Vagina (tissue), 2 donors: Measurements from ENCODE around the gene CAPN15. TPM values are rescaled to one million over a fixed set of nuclear protein-coding genes. Genes with fewer than 3 reads are reported as not detected.
A peak's percentile ranks its signal among the peaks of the same experiment; 100 is the strongest.

ENCODE experiments used
- DNase-seq, 2 donors: peaks; one replicate each; pipeline ENCODE4 v3.0.0-alpha.2; 2017; ENCODE audit errors: extremely low spot score in 2 of 2
- H3K27ac ChIP-seq: fragments of 200-600 bp; sonication (generic); one replicate; pipeline ENCODE4 v1.5.1; 2019
- H3K27me3 ChIP-seq: fragments of 200-600 bp; sonication (generic); one replicate; pipeline ENCODE4 v1.5.1; 2019
- H3K36me3 ChIP-seq, 2 donors: fragments of 200-600 bp; sonication (generic); one replicate each; pipeline ENCODE4 v1.5.1; 2017 to 2019
- H3K4me1 ChIP-seq: fragments of 200-600 bp; sonication (generic); one replicate; pipeline ENCODE4 v1.5.1; 2019
- H3K4me3 ChIP-seq, 2 donors: fragments of 200-600 bp; sonication (generic); 1 replicate in 1 of 2; 2 replicates in 1 of 2; pipeline ENCODE4 v1.5.1; 2016 to 2019
- H3K9me3 ChIP-seq: fragments of 200-600 bp; sonication (generic); one replicate; pipeline ENCODE4 v1.5.1; 2019
- POLR2A ChIP-seq, 2 donors: fragments of 450-650 bp; IDR thresholded peaks; one replicate each; pipeline ENCODE4 v1.6.1; 2017; ENCODE audit warnings: antibody characterized with exemption in 2 of 2, mild to moderate bottlenecking in 2 of 2, moderate library complexity in 2 of 2
- POLR2AphosphoS5 ChIP-seq, 2 donors: sonication (generic); formaldehyde crosslinking; IDR thresholded peaks; one replicate each; pipeline ENCODE4 v1.9.0; 2017; ENCODE audit warnings: antibody characterized with exemption in 2 of 2, mild to moderate bottlenecking in 2 of 2, low read depth in 1 of 2; ENCODE audit not compliant: insufficient read depth in 1 of 2
- intact Hi-C: fragments of 100-400 bp; cut with DNase I; formaldehyde crosslinking; loops from one replicate; pipeline ENCODE4 v1.15.1; 2023
- total RNA-seq: library from RNA; depleted of rRNA; stranded (reverse); fragments of >200 nt; gene quantifications from one replicate; pipeline ENCODE4 v1.2.3, GENCODE V29; 2016
- TF ChIP-seq, protein P1 (sequence below), 3 experiments: fragments of 450-650 bp in 2 of 3; fragments of 200-600 bp in 1 of 3; sonication (generic) in 1 of 3; IDR thresholded peaks; one replicate each; pipeline ENCODE4 v1.5.1; 2017 to 2019; ENCODE audit warnings: antibody characterized with exemption in 3 of 3, mild to moderate bottlenecking in 2 of 3, moderate library complexity in 2 of 3

Gene CAPN15
- total RNA-seq, 1 donor from 2014 or later: 38.3 TPM

DNA sequence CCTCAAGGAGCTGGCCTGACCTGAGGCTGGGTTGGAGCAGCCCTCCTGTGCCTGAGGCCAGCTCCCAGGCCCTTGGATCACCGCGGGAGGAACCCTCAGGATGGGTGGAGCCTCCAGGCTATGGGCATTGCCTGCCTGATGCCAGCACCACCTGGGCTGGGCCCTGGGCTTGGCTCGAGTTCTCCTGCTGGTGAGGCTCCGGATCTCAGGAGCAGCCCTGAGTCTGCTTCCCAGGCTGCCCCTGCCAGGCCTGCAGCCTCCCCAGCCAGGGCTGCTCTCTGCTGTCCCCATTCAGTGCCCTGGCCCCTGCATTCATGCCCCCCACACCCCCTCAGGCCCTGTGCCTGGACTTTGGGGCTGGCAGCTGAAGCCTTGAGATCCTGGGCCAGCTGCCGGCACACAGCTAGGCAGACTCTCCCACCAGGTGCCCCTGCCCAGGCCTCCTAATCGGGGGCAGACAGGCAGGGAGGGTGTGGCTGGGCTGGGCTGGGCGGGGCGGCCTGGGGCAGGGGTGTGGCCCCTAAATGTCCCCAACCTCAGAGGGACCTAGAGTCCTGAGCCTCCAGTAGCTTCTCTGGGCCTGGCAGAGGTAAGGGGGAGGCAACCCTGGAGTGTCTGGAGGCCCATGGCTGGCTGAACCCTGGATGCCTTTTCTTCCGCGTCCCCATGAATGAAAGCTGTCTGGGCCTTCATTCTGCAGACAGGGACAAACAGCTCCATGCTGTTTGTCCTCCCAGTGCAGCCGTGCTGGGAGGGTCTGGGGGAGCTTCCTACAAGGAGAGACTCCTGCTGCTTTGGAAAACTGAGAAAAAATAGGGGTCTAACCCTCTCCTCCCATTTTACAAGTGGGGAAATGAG, 41.1 kb downstream of the CAPN15 start:
- no peak for TF ChIP-seq POLR2AphosphoS5 (IDR thresholded peaks at IDR 0.05; ENCODE audit: insufficient read depth in 1 of 2, low read depth in 1 of 2)
- TF ChIP-seq, protein P1, sequence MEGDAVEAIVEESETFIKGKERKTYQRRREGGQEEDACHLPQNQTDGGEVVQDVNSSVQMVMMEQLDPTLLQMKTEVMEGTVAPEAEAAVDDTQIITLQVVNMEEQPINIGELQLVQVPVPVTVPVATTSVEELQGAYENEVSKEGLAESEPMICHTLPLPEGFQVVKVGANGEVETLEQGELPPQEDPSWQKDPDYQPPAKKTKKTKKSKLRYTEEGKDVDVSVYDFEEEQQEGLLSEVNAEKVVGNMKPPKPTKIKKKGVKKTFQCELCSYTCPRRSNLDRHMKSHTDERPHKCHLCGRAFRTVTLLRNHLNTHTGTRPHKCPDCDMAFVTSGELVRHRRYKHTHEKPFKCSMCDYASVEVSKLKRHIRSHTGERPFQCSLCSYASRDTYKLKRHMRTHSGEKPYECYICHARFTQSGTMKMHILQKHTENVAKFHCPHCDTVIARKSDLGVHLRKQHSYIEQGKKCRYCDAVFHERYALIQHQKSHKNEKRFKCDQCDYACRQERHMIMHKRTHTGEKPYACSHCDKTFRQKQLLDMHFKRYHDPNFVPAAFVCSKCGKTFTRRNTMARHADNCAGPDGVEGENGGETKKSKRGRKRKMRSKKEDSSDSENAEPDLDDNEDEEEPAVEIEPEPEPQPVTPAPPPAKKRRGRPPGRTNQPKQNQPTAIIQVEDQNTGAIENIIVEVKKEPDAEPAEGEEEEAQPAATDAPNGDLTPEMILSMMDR (IDR thresholded peaks at IDR 0.05): no peak
- no peak for TF ChIP-seq POLR2A (IDR thresholded peaks at IDR 0.05)
- H3K27me3 ChIP-seq: no peaks in the 10 kb centered on the region
- H3K4me1 ChIP-seq: peaks cover 50% of the 10 kb centered on the region
- H3K27ac ChIP-seq: peak overlapping the region; percentile 80
- no peaks in the 10 kb centered on the region for H3K36me3 ChIP-seq
- intact Hi-C loops: no loop called here
- H3K4me3 ChIP-seq: peak overlapping the region; percentile 89 to 94
- DNase-seq: no peak
- no peaks in the 10 kb centered on the region for H3K9me3 ChIP-seq

DNA sequence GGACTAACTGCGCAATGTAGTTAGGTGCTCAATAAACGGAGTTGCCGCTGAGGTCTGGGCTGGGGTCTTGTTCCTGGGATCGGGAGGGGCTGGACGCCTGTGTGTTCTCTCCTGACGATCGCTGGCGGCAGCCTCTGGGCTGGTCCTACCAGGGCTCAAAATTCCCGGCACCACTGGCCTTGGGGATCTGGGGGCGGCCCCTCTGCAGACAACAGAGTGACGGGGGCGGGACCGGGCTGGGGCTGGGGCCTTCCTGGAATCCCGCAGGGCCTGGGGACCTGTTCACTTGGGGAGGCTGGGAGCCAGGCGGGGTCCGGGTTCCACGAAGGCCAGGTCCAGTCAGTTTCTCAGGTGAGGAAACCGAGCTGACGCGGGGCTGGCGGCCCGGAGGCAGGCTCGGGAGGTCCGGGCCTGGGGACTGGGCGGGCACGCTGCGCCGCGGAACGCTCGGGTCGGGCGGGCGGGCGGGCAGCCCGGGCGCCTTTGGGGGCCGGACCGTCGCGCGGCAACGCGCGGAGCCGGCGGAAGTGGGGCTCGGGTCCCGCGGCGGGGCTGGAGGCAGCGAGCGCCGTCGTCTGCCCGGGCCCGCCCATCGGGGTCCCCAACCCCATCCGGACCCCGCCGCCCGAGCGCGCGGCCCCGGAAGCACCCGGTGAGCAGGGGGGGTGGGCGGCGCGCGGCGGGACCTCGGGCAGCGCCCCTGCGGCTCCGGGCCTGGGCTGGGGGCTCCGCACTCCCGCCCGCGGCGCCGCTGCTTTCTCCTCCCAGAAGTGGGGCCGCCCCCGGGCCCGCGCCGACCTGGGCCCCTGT, 42.1 kb downstream of the CAPN15 start, which contains the start of gene PIGQ:
Gene PIGQ, plus strand, starts transcription at position 524 of the 810 bp plus-strand sequence. CDS start 4,107 bp downstream, outside the sequence.
- DNase-seq: no peak
- intact Hi-C loops: no loop called here
- H3K4me3 ChIP-seq: peak within 1 kb of the TSS; percentile 89 to 94

DNA sequence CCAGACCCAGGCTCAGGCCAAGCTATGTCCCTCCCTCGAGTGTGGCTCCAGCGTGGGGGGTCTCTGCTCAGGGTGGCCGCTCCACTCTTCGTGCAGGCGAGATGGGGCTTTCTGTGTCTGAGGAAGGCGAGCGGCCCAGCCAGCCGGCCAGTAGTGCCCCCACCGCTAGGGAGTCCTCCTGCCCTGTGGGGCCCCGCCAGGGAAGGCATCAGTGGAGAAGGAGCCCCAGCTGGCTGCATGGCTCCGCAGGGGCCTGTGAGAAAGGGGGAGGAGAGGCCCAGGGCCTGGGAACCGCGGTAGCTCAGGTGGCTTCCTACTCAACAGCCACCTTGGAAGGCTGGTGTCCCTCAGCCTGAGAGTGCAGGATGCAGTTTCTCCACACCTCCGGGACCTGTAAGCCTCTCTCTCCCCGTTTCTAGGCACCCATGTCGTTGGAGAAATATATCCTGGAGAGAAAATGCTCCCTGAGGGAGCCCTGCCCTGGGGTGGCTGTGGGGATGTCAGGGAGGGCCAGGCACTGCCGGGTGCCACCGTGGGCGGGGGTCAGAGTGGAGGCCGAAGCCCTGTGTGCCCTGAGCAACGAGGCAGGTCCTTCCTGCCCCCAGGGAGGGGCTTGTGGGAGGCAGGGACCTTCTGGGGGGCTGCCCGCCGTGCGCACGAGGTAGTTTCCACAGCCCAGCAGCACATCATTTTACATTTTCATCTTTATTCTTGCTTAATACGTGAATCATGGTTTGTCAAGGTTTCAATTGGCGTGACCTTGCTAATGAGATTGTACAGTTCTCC, 45.5 kb downstream of the CAPN15 start:
- Histone ChIP-seq H3K27ac (no peak overlapping the region), H3K27me3 (no peaks in the 10 kb centered on the region), H3K36me3 (peaks cover 0 to 20% of the 10 kb centered on the region in 2 donors), H3K4me1 (peaks cover 23% of the 10 kb centered on the region), H3K4me3 (no peak overlapping the region), H3K9me3 (no peaks in the 10 kb centered on the region)
- TF ChIP-seq, protein P1 (IDR thresholded peaks at IDR 0.05): no peak
- TF ChIP-seq POLR2A (IDR thresholded peaks at IDR 0.05) (no peak), POLR2AphosphoS5 (IDR thresholded peaks at IDR 0.05; ENCODE audit: insufficient read depth in 1 of 2, low read depth in 1 of 2) (no peak)
- no peak for DNase-seq
- intact Hi-C loops: no loop called here

More for the DNA sequence above, 42.1 kb downstream of the CAPN15 start, which contains the start of gene PIGQ:
- TF ChIP-seq POLR2AphosphoS5 (IDR thresholded peaks at IDR 0.05; ENCODE audit: insufficient read depth in 1 of 2, low read depth in 1 of 2) (no peak), POLR2A (IDR thresholded peaks at IDR 0.05) (no peak)
- TF ChIP-seq, protein P1 (IDR thresholded peaks at IDR 0.05): no peak
- Histone ChIP-seq H3K9me3 (no peaks in the 10 kb centered on the region), H3K36me3 (peaks cover 0 to 8% of the 10 kb centered on the region in 2 donors), H3K27me3 (no peaks in the 10 kb centered on the region), H3K4me1 (peaks cover 50% of the 10 kb centered on the region), H3K27ac (peak within 1 kb of the TSS; percentile 80)

DNA sequence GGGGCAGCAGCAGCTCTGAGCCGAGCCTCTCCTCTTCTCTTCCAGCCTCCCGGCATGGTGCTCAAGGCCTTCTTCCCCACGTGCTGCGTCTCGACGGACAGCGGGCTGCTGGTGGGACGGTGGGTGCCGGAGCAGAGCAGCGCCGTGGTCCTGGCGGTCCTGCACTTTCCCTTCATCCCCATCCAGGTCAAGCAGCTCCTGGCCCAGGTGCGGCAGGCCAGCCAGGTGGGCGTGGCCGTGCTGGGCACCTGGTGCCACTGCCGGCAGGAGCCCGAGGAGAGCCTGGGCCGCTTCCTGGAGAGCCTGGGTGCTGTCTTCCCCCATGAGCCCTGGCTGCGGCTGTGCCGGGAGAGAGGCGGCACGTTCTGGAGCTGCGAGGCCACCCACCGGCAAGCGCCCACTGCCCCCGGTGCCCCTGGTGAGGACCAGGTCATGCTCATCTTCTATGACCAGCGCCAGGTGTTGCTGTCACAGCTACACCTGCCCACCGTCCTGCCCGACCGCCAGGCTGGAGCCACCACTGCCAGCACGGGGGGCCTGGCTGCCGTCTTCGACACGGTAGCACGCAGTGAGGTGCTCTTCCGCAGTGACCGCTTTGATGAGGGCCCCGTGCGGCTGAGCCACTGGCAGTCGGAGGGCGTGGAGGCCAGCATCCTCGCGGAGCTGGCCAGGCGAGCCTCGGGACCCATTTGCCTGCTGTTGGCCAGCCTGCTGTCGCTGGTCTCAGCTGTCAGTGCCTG, 46.7 kb downstream of the CAPN15 start:
- Histone ChIP-seq H3K4me1 (peaks cover 11% of the 10 kb centered on the region), H3K9me3 (no peaks in the 10 kb centered on the region), H3K27ac (no peak overlapping the region), H3K36me3 (peaks cover 0 to 20% of the 10 kb centered on the region in 2 donors), H3K4me3 (no peak overlapping the region), H3K27me3 (no peaks in the 10 kb centered on the region)
- DNase-seq: no peak
- intact Hi-C loops: no loop called here
- TF ChIP-seq POLR2A (IDR thresholded peaks at IDR 0.05) (no peak), POLR2AphosphoS5 (IDR thresholded peaks at IDR 0.05; ENCODE audit: insufficient read depth in 1 of 2, low read depth in 1 of 2) (no peak)
- TF ChIP-seq, protein P1 (IDR thresholded peaks at IDR 0.05): no peak
